NT2/D1 (cell line): ENCODE data around the gene NOTCH2.

ENCODE experiments used
- SUZ12 ChIP-seq: IDR thresholded peaks from 2 replicates; pipeline ENCODE4 v1.6.1; 2011; ENCODE audit not compliant: insufficient read length, insufficient read depth; ENCODE audit errors: extremely low read depth
- YY1 ChIP-seq: IDR thresholded peaks from 2 replicates; pipeline ENCODE4 v1.6.1; 2011; ENCODE audit not compliant: insufficient read length, insufficient read depth
- ZNF274 ChIP-seq: IDR thresholded peaks from 2 replicates; pipeline ENCODE4 v1.6.1; 2011; ENCODE audit warnings: mild to moderate bottlenecking, low read depth, low read length

GRCh38 chr1:119912963-119913362 is 156.5 kb downstream of the NOTCH2 start:
- TF ChIP-seq YY1 (no peak), SUZ12 (no peak), ZNF274 (no peak)
